Immature natural killer cell (primary cell): ENCODE data around the gene CDKN2AIPNL. TPM values are rescaled to one million over a fixed set of nuclear protein-coding genes. Genes with fewer than 3 reads are reported as not detected.
"Not testable (repeated sequence)": the region's sequence is repeated elsewhere in the genome, so short reads cannot be mapped to it uniquely, and the experiment has no call there.

Source experiments
- DNase-seq, 3 donors: peaks; one replicate each; pipeline ENCODE4 v3.0.0; 2022; ENCODE audit warnings: mixed read lengths in 1 of 3
- H3K27ac Mint-ChIP-seq, 6 donors: one replicate each; pipeline ENCODE4 v1.8.0; 2020; ENCODE audit warnings: mixed read lengths in 6 of 6, mild to moderate bottlenecking in 5 of 6, inconsistent platforms in 4 of 6, moderate library complexity in 3 of 6
- H3K27me3 Mint-ChIP-seq, 3 donors: one replicate each; pipeline ENCODE4 v1.8.0; 2020 to 2021; ENCODE audit warnings: low read depth in 3 of 3, mild to moderate bottlenecking in 3 of 3, mixed read lengths in 3 of 3, moderate library complexity in 3 of 3, inconsistent platforms in 1 of 3
- H3K36me3 Mint-ChIP-seq, 3 donors: one replicate each; pipeline ENCODE4 v1.8.0; 2020; ENCODE audit warnings: mixed read lengths in 3 of 3, inconsistent platforms in 2 of 3, mild to moderate bottlenecking in 2 of 3
- H3K4me1 Mint-ChIP-seq, 2 donors: one replicate each; pipeline ENCODE4 v1.8.0; 2020; ENCODE audit warnings: inconsistent platforms in 2 of 2, mild to moderate bottlenecking in 2 of 2, mixed read lengths in 2 of 2, moderate library complexity in 1 of 2
- H3K4me3 Mint-ChIP-seq, 5 donors: one replicate each; pipeline ENCODE4 v1.8.0; 2020; ENCODE audit warnings: mild to moderate bottlenecking in 5 of 5, mixed read lengths in 5 of 5, inconsistent platforms in 3 of 5, moderate library complexity in 3 of 5
- H3K9me3 Mint-ChIP-seq, 6 donors: one replicate each; pipeline ENCODE4 v1.8.0; 2020; ENCODE audit warnings: mild to moderate bottlenecking in 6 of 6, mixed read lengths in 6 of 6, inconsistent platforms in 4 of 6, moderate library complexity in 3 of 6
- polyA plus RNA-seq, 3 donors: library from polyadenylated mRNA; unstranded; fragments of 300-500 nt; fragmentation: Illumina TruSeq; gene quantifications; one replicate each; pipeline ENCODE4 v1.2.3, GENCODE V29; 2021

Gene CDKN2AIPNL
- polyA plus RNA-seq, 3 donors from 2014 or later, result 23.3 to 37.6 (median 30.0) TPM

GRCh38 chr5:134409321-134409720 lies 2.4 kb downstream of the CDKN2AIPNL start:
- peak overlapping the region in 5 of 6 donors; percentile 14 to 82 (median 62) for H3K27ac Mint-ChIP-seq

GRCh38 chr5:134406390-134406789 lies 5.3 kb downstream of the CDKN2AIPNL start:
- Mint-ChIP-seq H3K4me1 (peaks cover 24 to 26% of the 10 kb centered on the region in 2 donors), H3K27me3 (peaks cover 0 to under 1% (median 0%) of the 10 kb centered on the region in 3 donors), H3K27ac (no peak overlapping the region), H3K36me3 (peaks cover 3 to 9% (median 8%) of the 10 kb centered on the region in 3 donors), H3K9me3 (no peaks in the 10 kb centered on the region), H3K4me3 (no peak overlapping the region)
- no peak for DNase-seq

More at GRCh38 chr5:134409321-134409720, 2.4 kb downstream of the CDKN2AIPNL start:
- peak overlapping the region in 4 of 5 donors; percentile 41 to 66 (median 61) for H3K4me3 Mint-ChIP-seq
- no peaks in the 10 kb centered on the region for H3K9me3 Mint-ChIP-seq
- peaks cover 0 to 3% (median 0%) of the 10 kb centered on the region in 3 donors for H3K27me3 Mint-ChIP-seq
- H3K4me1 Mint-ChIP-seq, result peaks cover 35 to 37% of the 10 kb centered on the region in 2 donors
- no peaks in the 10 kb centered on the region for H3K36me3 Mint-ChIP-seq
- no peak for DNase-seq

GRCh38 chr5:134403951-134404350 lies 7.7 kb downstream of the CDKN2AIPNL start:
- DNase-seq, result no peak
- Mint-ChIP-seq H3K36me3 (peaks cover 3 to 11% (median 9%) of the 10 kb centered on the region in 3 donors), H3K4me3 (no peak overlapping the region), H3K9me3 (no peaks in the 10 kb centered on the region), H3K27me3 (no peaks in the 10 kb centered on the region), H3K4me1 (peaks cover 1% of the 10 kb centered on the region in 2 donors), H3K27ac (peak overlapping the region in 1 of 6 donors; percentile 17)

GRCh38 chr5:134398609-134399155 lies 13.0 kb downstream of the CDKN2AIPNL start:
- H3K27ac Mint-ChIP-seq, result peak overlapping the region in 1 of 6 donors; percentile 35
- DNase-seq, result no peak
- no peaks in the 10 kb centered on the region for H3K27me3 Mint-ChIP-seq
- H3K9me3 Mint-ChIP-seq, result no peaks in the 10 kb centered on the region
- H3K4me1 Mint-ChIP-seq, result peaks cover 0 to 9% of the 10 kb centered on the region in 2 donors
- no peak overlapping the region for H3K4me3 Mint-ChIP-seq
- H3K36me3 Mint-ChIP-seq, result peaks cover 7 to 16% (median 15%) of the 10 kb centered on the region in 3 donors

- Mint-ChIP-seq H3K4me3 (no peak overlapping the region), H3K27me3 (no peaks in the 10 kb centered on the region), H3K27ac (peak overlapping the region in 3 of 6 donors; percentile 44 to 55 (median 53)), H3K9me3 (no peaks in the 10 kb centered on the region), H3K36me3 (peaks cover 10 to 17% (median 14%) of the 10 kb centered on the region in 3 donors), H3K4me1 (peaks cover 0 to 11% of the 10 kb centered on the region in 2 donors)
- DNase-seq, result no peak
Measured at GRCh38 chr5:134397196-134397595, 14.5 kb downstream of the CDKN2AIPNL start.

GRCh38 chr5:134396274-134396673 lies 15.4 kb downstream of the CDKN2AIPNL start:
- H3K36me3 Mint-ChIP-seq, result peaks cover 10 to 19% (median 12%) of the 10 kb centered on the region in 3 donors

GRCh38 chr5:134394932-134395331 lies 16.7 kb downstream of the CDKN2AIPNL start:
- Mint-ChIP-seq H3K4me1 (peaks cover 0 to 15% of the 10 kb centered on the region in 2 donors), H3K27me3 (no peaks in the 10 kb centered on the region), H3K27ac (no peak overlapping the region), H3K4me3 (no peak overlapping the region), H3K9me3 (no peaks in the 10 kb centered on the region), H3K36me3 (peaks cover 10 to 27% (median 13%) of the 10 kb centered on the region in 3 donors)
- no peak for DNase-seq

More at GRCh38 chr5:134396274-134396673, 15.4 kb downstream of the CDKN2AIPNL start:
- peaks cover 0 to 11% of the 10 kb centered on the region in 2 donors for H3K4me1 Mint-ChIP-seq
- no peaks in the 10 kb centered on the region for H3K9me3 Mint-ChIP-seq
- H3K27me3 Mint-ChIP-seq, result no peaks in the 10 kb centered on the region
- no peak for DNase-seq
- H3K4me3 Mint-ChIP-seq, result no peak overlapping the region
- H3K27ac Mint-ChIP-seq, result peak overlapping the region in 2 of 6 donors; percentile 40 to 66

GRCh38 chr5:134392301-134392700 lies 19.4 kb downstream of the CDKN2AIPNL start:
- Mint-ChIP-seq H3K36me3 (peaks cover 15 to 38% (median 25%) of the 10 kb centered on the region in 3 donors), H3K27ac (no peak overlapping the region), H3K4me1 (peaks cover 0 to 16% of the 10 kb centered on the region in 2 donors), H3K4me3 (no peak overlapping the region), H3K9me3 (no peaks in the 10 kb centered on the region), H3K27me3 (no peaks in the 10 kb centered on the region)
- no peak for DNase-seq

- H3K36me3 Mint-ChIP-seq, result peaks cover 9 to 50% (median 32%) of the 10 kb centered on the region in 3 donors
- H3K9me3 Mint-ChIP-seq, result no peaks in the 10 kb centered on the region
- H3K4me3 Mint-ChIP-seq, result no peak overlapping the region
- no peaks in the 10 kb centered on the region for H3K27me3 Mint-ChIP-seq
- no peak for DNase-seq
- H3K27ac Mint-ChIP-seq, result peak overlapping the region in 2 of 6 donors; percentile 29 to 46
- H3K4me1 Mint-ChIP-seq, result peaks cover 3 to 22% of the 10 kb centered on the region in 2 donors
Measured at GRCh38 chr5:134387443-134387842, 24.2 kb downstream of the CDKN2AIPNL start.

- Mint-ChIP-seq H3K36me3 (peaks cover 6 to 34% (median 19%) of the 10 kb centered on the region in 3 donors), H3K4me3 (no peak overlapping the region), H3K4me1 (peaks cover 7 to 31% of the 10 kb centered on the region in 2 donors), H3K27ac (peak overlapping the region in 5 of 6 donors; percentile 19 to 79 (median 57)), H3K27me3 (no peaks in the 10 kb centered on the region), H3K9me3 (no peaks in the 10 kb centered on the region)
- DNase-seq, result no peak
Measured at GRCh38 chr5:134383980-134384697, 27.5 kb downstream of the CDKN2AIPNL start.

GRCh38 chr5:134382204-134382603 lies 29.5 kb downstream of the CDKN2AIPNL start:
- Mint-ChIP-seq H3K4me1 (peaks cover 21 to 46% of the 10 kb centered on the region in 2 donors), H3K36me3 (peaks cover under 1 to 24% (median 11%) of the 10 kb centered on the region in 3 donors)
- not testable (repeated sequence) for H3K4me3 Mint-ChIP-seq, H3K9me3 Mint-ChIP-seq, DNase-seq, H3K27ac Mint-ChIP-seq, H3K27me3 Mint-ChIP-seq

GRCh38 chr5:134380346-134380745 lies 31.3 kb downstream of the CDKN2AIPNL start:
- Mint-ChIP-seq H3K27ac (peak overlapping the region in 4 of 6 donors; percentile 17 to 76 (median 50)), H3K4me3 (no peak overlapping the region), H3K36me3 (peaks cover 3 to 24% (median 11%) of the 10 kb centered on the region in 3 donors), H3K4me1 (peaks cover 27 to 63% of the 10 kb centered on the region in 2 donors), H3K27me3 (no peaks in the 10 kb centered on the region), H3K9me3 (no peaks in the 10 kb centered on the region)
- no peak for DNase-seq

- peak overlapping the region in 1 of 5 donors; percentile 32 for H3K4me3 Mint-ChIP-seq
Measured at GRCh38 chr5:134374232-134374631, 37.4 kb downstream of the CDKN2AIPNL start.

GRCh38 chr5:134373633-134374032 lies 38.0 kb downstream of the CDKN2AIPNL start:
- Mint-ChIP-seq H3K4me1 (peaks cover 54 to 78% of the 10 kb centered on the region in 2 donors), H3K27ac (peak overlapping the region; percentile 46 to 73 (median 60)), H3K27me3 (peaks cover 17 to 21% (median 19%) of the 10 kb centered on the region in 3 donors), H3K4me3 (peak overlapping the region; percentile 24 to 99 (median 59))
- H3K9me3 Mint-ChIP-seq, DNase-seq, H3K36me3 Mint-ChIP-seq: not testable (repeated sequence)

More at GRCh38 chr5:134374232-134374631, 37.4 kb downstream of the CDKN2AIPNL start:
- DNase-seq, result peak in 1 of 3 donors; percentile 10
- H3K9me3 Mint-ChIP-seq, result peaks cover 0 to 2% (median 0%) of the 10 kb centered on the region in 6 donors
- peak overlapping the region in 5 of 6 donors; percentile 6 to 76 (median 48) for H3K27ac Mint-ChIP-seq
- peaks cover 58 to 83% of the 10 kb centered on the region in 2 donors for H3K4me1 Mint-ChIP-seq
- peaks cover 0 to 7% (median 3%) of the 10 kb centered on the region in 3 donors for H3K36me3 Mint-ChIP-seq
- peaks cover 17 to 21% (median 19%) of the 10 kb centered on the region in 3 donors for H3K27me3 Mint-ChIP-seq
